Ovary (tissue), 3 donors: ENCODE results near the gene KRTAP9-6.

Source experiments
- EP300 ChIP-seq: sonication (generic); formaldehyde crosslinking; IDR thresholded peaks from one replicate; pipeline ENCODE4 v1.6.1; 2017; ENCODE audit warnings: antibody characterized with exemption
- TF ChIP-seq, protein P1 (sequence below), 3 donors: fragments of 450-650 bp in 2 of 3; fragments of 200-600 bp in 1 of 3; IDR thresholded peaks; one replicate each; pipeline versions ENCODE4 v1.5.1 to v1.8.0; 2016 to 2022; ENCODE audit warnings: antibody characterized with exemption in 3 of 3, mild to moderate bottlenecking in 1 of 3
- donor health status: DM: no; HTN: no; CAD: no.

DNA sequence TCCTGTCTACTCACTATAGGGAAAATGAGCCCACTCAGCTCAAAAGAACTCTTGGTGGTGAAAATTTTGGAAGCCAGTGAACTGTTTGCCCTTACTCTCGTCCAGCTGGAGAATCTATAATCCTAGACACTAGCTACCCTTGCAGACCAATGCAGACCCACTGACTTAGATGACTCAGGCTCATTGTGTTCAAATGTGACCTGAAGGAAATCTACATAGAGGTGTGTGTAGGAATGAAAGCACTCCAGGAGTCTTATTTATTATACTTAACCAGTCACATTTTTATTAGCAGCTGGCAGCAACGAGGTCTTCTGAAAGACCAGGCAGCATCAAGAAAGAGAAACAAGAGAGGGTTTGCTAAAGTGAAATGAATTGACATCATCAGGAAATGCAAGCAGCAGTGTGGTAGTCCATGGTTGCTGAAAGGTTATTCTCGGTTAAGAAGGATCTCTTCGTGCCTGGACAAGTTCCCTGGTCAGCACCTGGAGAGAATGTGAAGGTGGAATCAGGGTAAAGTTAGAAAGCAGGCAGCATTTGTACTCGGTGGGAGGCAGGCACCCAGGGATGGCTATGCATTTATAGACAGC is 36.1 kb downstream of the KRTAP9-6 start:
- TF ChIP-seq, protein P1, sequence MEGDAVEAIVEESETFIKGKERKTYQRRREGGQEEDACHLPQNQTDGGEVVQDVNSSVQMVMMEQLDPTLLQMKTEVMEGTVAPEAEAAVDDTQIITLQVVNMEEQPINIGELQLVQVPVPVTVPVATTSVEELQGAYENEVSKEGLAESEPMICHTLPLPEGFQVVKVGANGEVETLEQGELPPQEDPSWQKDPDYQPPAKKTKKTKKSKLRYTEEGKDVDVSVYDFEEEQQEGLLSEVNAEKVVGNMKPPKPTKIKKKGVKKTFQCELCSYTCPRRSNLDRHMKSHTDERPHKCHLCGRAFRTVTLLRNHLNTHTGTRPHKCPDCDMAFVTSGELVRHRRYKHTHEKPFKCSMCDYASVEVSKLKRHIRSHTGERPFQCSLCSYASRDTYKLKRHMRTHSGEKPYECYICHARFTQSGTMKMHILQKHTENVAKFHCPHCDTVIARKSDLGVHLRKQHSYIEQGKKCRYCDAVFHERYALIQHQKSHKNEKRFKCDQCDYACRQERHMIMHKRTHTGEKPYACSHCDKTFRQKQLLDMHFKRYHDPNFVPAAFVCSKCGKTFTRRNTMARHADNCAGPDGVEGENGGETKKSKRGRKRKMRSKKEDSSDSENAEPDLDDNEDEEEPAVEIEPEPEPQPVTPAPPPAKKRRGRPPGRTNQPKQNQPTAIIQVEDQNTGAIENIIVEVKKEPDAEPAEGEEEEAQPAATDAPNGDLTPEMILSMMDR (IDR thresholded peaks at IDR 0.05): no peak
- no peak for TF ChIP-seq EP300
